GM18951 (cell line): ENCODE results near the gene DCBLD2.

Experiments used
- POLR2A ChIP-seq: IDR thresholded peaks from 4 replicates; pipeline ENCODE4 v1.6.1; 2011; ENCODE audit warnings: mild to moderate bottlenecking; ENCODE audit not compliant: insufficient read length, insufficient read depth; ENCODE audit errors: extremely low read depth
- in situ Hi-C: fragments of 300-500 bp; cut with MboI; formaldehyde crosslinking; loops from one replicate; pipeline ENCODE4 v1.12.0; 2022; ENCODE audit warnings: low sequenced_read_pairs, mixed read lengths, inconsistent platforms; ENCODE audit not compliant: unreplicated experiment

Gene DCBLD2

DNA sequence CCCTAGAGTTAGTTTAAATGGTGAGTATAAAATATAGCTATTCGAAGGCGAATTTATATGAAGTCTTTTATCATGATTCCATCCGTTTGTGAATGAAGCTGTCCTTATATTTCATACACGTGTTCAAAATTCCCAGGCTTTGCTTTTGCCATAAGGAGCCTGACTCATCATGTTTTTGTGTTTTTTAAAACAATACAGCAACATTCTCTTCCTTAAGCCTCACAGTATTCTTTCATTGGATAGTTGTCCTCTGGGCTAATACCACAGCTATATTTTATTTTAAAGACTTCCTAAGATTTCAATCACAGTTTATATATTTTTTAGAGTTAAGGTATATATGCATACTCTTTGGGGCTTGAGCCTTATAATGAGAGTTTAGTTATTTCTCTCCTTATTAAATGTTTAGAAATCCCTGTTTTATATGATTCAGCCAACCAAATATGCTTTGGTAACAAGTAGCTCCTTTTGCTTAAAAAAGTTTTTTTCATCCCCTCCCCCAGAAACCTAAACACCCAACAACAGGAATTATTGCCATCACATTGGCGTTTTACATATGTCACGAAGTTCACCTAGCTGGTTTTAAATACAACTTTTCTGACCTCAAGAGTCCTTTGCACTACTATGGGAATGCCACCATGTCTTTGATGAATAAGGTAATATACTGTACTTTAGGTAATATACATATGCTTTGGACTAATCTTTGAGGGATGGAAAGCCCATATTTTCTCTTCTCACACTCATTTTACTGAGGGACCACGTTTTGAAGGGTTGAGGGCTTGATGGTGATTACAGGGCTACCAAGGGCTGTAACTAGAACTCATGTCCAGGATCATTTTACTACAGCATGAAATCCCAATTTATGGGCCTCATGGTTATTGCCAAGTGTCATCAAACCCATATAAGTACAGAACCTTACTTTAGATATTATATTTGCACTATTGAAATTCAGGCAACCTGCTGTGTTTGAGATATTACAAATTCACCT lies 109.9 kb downstream of the DCBLD2 start:
- no peak for TF ChIP-seq POLR2A
- in situ Hi-C loops = no loop called here

DNA sequence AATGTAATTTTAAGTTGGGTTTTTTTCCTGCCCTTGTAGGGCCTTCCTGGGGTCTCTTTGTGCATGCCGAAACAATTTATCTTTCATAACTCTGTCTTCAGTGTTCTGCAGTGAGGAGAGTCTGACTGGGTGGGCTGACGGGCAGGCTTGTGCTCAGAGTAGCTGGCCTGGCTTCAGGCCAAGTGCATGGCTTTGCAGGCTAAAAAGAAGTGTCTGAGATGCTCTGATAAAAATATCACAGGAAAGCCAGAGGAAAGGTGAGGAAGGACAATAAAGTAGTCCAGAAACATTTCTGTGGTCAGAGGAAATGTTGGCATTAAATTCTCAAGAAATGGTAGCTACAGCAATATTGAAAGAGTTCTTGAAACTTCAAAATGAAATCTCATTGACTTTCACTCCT lies 112.8 kb downstream of the DCBLD2 start:
- in situ Hi-C loops = no loop called here
- TF ChIP-seq POLR2A = no peak

DNA sequence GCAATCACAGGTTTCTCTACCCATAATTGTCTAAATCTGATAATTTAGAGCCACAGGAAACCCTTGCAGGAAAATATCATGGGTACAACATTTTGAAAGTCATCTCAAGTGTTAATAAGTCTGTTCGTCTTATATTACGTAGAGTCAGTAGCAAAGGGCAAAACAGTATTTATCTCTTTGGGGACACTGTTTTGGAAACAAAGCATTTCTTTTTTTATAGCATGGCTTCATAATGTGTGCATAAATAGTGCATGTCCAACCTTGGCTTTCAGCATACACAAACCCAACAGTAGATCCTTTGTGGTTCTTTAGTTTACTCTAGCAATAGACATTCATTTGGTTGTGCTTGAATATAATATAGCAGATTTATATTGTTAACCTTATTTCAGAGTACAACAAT lies 114.3 kb downstream of the DCBLD2 start:
- in situ Hi-C loops = no loop called here
- TF ChIP-seq POLR2A = no peak

- TF ChIP-seq POLR2A = no peak
- in situ Hi-C loops = no loop called here
Observed at GRCh38 chr3:98786364-98787006, 115.0 kb downstream of the DCBLD2 start.

DNA sequence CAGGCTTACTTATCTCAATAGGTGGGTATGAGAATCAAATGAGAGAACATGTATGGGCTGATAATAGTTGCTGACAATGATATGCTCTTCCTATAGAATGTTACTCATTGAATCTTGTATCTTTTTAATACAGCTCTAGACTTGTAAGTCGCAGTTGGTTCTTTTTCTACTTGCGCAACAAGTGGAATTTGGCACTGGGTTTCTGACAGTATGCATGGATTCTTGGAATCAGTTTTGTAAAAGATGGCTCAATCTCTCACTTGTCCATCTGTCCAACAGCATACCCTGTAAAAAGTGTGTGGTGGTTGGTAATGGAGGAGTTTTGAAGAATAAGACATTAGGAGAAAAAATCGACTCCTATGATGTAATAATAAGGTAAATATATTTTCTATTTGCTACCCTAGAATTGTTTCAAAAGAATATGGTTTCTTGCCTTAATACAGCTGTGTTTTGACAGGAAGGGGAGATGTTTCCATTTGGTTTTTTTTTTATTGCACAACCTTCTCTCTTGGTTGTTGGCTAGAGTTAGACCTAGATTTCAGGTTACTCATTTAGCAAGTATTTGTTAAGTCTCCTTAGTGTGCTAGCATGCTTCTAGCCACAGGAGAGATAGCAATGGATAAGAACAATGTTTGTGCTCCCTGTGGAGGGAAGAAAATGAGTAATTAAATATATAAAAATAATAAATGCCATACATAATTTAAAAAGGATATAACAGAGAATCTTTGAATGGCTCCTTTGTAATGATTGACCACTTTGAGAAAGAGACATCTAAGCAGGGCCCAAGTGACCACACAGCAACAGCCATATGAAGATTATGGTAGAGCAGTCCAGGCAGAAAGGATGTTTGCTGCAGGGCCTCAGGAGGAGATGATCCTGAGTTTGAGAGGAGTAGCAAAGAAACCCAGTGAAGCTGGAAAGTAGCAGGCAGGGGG lies 116.6 kb downstream of the DCBLD2 start:
- no peak for TF ChIP-seq POLR2A
- in situ Hi-C loops = no loop called here

- no peak for TF ChIP-seq POLR2A
- in situ Hi-C loops = no loop called here
Observed at GRCh38 chr3:98784042-98784441, 117.5 kb downstream of the DCBLD2 start.

- in situ Hi-C loops = no loop called here
- TF ChIP-seq POLR2A = no peak
Observed at GRCh38 chr3:98782824-98783500, 118.5 kb downstream of the DCBLD2 start.

GRCh38 chr3:98780343-98780742 lies 121.2 kb downstream of the DCBLD2 start:
- TF ChIP-seq POLR2A = no peak
- in situ Hi-C loops = no loop called here

- in situ Hi-C loops = no loop called here
- TF ChIP-seq POLR2A = no peak
Observed at GRCh38 chr3:98779541-98780335, 121.8 kb downstream of the DCBLD2 start.

GRCh38 chr3:98778852-98779413 lies 122.6 kb downstream of the DCBLD2 start:
- in situ Hi-C loops = no loop called here
- no peak for TF ChIP-seq POLR2A

GRCh38 chr3:98778383-98778782 lies 123.1 kb downstream of the DCBLD2 start:
- TF ChIP-seq POLR2A = no peak
- in situ Hi-C loops = no loop called here
